Activated naive CD4-positive, alpha-beta T cell treated with Interleukin-2 at 50 U/mL for 16 hours (primary cell): ENCODE results near the gene GGT5.
"Not testable (repeated sequence)": the region's sequence is repeated elsewhere in the genome, so short reads cannot be mapped to it uniquely, and the experiment has no call there.

Source experiments
- DNase-seq: peaks from one replicate; pipeline ENCODE4 v3.0.0-alpha.2; 2020

GGT5 gene, protein sequence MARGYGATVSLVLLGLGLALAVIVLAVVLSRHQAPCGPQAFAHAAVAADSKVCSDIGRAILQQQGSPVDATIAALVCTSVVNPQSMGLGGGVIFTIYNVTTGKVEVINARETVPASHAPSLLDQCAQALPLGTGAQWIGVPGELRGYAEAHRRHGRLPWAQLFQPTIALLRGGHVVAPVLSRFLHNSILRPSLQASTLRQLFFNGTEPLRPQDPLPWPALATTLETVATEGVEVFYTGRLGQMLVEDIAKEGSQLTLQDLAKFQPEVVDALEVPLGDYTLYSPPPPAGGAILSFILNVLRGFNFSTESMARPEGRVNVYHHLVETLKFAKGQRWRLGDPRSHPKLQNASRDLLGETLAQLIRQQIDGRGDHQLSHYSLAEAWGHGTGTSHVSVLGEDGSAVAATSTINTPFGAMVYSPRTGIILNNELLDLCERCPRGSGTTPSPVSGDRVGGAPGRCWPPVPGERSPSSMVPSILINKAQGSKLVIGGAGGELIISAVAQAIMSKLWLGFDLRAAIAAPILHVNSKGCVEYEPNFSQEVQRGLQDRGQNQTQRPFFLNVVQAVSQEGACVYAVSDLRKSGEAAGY

GRCh38 chr22:24245030-24245431 lies at the start of gene GGT5:
GGT5 (minus strand) TSS chr22:24245082; CDS start chr22:24244725, 357 bp downstream.
- not testable (repeated sequence) for DNase-seq

- DNase-seq, result not testable (repeated sequence)
Measured at GRCh38 chr22:24292202-24292830, 47.4 kb upstream of the GGT5 start.

GRCh38 chr22:24291515-24292201 lies 46.8 kb upstream of the GGT5 start:
- no peak for DNase-seq

GRCh38 chr22:24290459-24290858 lies 45.6 kb upstream of the GGT5 start:
- DNase-seq, result no peak

GRCh38 chr22:24289741-24290163 lies 44.9 kb upstream of the GGT5 start:
- DNase-seq, result no peak

DNA sequence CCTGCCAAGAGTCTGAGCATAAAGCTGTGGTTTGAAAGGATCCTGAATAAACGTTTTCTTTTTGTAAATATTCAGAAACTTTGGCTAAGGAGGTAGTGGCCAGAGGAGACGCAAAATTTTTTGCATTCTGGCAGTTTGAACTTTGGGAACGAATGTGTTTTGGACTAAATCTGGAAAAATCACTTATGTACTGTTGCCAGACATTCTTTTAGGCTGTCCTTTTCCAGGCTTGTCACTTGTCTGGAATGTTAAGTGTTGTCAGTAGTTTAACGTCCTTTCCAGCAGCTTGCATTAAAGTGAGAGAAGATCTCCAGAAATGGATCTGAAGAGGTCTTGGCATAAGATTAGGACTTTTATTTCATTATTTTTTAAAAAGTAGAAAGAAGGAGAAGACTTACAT lies 44.2 kb upstream of the GGT5 start:
- DNase-seq, result no peak

- DNase-seq, result not testable (repeated sequence)
Measured at GRCh38 chr22:24287801-24288200, 42.9 kb upstream of the GGT5 start.

- DNase-seq, result not testable (repeated sequence)
Measured at GRCh38 chr22:24287212-24287611, 42.3 kb upstream of the GGT5 start.

DNA sequence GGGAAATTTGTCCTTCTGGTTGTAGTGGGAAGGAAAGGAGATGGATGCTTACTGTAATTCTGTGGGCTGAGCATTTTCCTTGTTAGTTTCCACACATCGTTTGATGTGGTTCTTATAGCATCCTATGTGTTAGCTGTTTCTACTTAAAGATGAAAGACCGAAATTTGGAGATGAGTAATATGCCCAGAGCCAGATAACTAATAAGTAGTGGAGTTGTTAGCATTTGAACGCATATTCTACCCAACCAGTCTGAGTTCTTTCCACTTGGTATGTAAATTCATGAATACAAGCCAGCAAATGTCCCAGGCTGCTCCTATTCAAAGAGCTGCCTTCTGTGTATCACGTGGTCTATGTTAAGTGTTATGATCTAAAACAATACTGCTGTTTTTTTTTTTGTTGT lies 40.4 kb upstream of the GGT5 start:
- no peak for DNase-seq

DNA sequence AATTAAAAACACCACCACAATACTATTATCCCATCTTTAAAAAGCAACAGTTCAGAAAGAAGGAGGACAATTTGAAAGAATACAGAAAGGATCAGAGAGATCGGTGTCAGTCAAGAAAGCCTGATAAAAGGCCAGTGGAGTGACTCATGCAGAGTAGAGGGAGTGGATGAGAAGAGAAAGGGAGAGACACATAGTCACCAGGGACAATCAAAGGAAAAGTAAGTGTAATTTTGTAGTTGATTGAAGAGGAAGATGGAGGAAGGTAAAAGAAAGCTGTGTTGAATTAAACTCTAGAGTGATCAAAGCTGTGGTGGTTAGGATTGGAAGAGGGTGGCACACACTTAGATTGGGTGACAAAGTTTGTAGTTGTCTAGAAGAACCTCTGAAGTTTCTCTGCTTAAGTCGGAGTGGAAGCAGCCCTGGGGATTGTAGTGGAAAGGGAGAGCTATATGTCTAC lies 39.9 kb upstream of the GGT5 start:
- no peak for DNase-seq

DNA sequence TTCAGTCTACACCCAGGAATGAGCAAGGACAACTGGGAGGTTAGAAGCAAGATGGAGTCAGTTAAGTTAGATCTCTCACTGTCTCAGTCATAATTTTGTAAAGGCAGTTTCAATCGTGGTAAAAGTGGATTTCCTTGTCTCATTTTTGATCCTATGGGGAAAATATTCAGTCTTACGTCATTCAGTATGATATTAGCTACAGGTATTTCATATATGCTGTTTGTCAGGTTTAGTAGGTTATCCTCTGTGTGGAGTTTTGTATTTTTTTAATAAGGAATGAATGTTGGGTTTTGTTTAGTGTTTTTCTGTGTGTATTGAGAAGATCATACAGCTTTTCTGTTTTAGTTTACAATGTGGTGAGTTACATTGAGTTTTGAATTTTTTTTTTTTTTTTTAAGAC lies 37.5 kb upstream of the GGT5 start:
- no peak for DNase-seq

DNA sequence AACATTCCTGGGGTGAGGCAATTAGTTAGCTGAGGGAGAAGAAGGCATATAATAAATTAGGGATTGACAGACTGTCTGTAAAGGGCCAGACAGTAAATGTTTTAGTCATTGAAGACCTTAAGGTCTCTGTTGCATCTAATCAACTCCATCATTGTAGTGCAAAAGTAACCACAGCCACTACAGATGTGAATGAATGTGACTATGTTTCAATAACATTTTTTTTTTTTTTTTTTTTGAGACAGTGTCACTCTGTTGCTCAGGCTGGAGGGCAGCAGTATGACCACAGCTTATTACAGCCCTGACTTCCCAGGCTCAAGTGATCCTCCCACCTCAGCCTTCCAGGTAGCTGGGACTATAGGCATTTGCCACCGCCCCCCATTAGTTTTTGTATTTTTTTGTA lies 35.5 kb upstream of the GGT5 start:
- not testable (repeated sequence) for DNase-seq

DNA sequence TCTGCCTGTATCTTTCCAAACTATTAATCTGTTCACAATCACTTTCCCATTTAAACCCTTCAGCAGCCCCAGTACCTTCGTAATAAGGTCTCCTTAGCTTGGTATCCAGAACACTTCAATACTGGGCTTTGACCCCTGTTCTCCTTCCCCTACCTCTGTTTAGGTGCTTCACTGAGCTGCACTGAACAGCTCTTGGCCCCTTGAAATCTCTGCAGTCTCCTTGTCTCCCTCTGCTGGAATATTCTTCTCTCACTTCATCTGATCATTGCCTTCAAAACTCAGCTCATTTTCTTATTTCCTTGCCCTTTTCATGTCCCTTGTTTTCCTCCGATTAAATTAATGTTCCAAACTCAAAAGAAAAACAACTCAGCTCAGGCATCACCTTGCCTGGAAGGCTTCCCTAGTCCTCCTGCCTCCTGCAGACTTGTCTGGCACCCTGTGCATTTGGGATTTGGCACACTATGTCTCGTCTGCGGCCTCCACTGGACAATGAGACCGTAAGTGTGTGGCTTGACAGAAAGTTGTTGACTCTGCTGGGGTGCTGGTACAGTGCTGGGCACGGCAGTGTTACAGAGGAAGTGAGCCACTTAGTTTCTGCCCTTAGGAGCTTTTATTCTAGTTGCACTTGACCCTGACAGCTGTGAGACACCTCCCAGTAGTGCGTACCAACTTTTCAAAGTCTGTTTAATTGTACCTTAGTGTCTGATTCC lies 30.0 kb upstream of the GGT5 start:
- DNase-seq, result not testable (repeated sequence)

GRCh38 chr22:24273906-24274305 lies 29.0 kb upstream of the GGT5 start:
- not testable (repeated sequence) for DNase-seq

DNA sequence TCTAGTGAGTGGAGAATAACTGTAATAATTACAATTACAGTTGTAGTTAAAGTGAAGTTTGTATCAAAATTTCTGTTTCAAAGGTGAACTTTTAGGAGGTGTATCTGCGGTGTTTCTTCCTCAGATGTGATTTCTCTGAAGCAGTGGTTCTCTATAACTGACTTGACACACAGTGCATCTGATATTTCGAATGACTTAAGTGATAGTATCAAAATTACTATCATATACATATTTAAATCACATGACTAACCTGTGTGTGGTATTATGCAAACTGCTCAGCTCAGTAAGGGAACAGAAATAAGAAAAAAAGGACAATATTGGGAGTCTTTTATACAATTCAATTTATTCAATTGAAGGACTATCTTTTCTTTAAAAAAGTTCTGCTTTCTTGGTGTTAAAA lies 28.1 kb upstream of the GGT5 start:
- DNase-seq, result not testable (repeated sequence)

DNA sequence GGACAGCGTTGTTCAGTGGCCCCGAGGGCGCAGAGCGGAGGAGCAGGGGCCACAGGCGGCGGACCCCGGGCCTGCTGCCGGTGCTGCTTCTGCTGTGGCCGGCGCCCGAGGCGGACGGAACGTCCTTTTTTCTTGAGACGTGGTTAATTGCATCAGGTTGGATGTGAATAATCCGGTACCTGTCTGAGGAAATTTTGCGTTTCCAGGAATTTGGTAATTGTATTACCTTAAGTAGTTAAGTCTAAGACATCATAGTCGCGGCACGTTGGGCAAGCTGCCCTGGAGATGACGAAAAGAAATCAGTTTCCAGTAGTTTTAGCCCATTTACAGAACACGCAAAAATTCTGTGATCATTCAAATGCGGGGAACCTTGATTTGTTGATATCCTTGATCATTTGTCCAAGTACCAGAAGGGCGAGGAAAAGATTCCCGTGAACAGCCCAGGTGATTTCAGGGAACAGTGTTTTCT lies 26.5 kb upstream of the GGT5 start:
- no peak for DNase-seq

- DNase-seq, result peak; percentile 89
Measured at GRCh38 chr22:24270556-24271385, 25.9 kb upstream of the GGT5 start, which contains the start of gene SPECC1L. SPECC1L (plus strand) TSS chr22:24270831; CDS start chr22:24302232, 31,401 bp downstream.

GRCh38 chr22:24266495-24266894 lies 21.6 kb upstream of the GGT5 start:
- DNase-seq, result not testable (repeated sequence)

- DNase-seq, result no peak
Measured at GRCh38 chr22:24265734-24266133, 20.9 kb upstream of the GGT5 start.

DNA sequence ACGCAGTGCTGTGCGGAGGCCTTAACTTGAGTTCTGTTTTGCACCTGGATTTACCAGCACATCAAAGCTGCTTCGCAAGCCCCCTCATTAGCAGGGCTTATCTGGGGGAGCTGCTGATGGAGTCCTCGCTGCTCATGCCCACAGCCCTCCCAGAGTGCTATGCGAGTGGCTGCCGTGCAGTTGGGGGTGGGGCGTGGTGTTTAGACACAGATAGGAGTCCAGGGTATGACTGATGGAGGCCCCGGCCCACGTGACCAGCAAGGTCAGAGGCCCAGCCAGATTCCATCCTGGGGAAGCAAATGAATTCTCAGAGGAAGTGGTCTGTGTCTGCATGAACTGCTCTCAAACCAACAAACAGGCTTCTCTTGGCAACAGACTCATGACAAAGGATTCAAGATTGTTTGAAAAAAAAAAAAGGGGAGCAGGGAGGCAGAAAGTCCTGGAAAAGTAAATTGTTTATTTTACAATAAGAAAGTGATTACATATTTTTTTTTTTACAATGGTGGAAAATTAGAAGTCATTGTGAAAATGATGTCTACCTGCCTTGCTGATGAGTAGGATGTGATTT lies 19.5 kb upstream of the GGT5 start:
- DNase-seq, result not testable (repeated sequence)

- not testable (repeated sequence) for DNase-seq
Measured at GRCh38 chr22:24263479-24263878, 18.6 kb upstream of the GGT5 start.
